Gastroesophageal sphincter (tissue), 3 donors: ENCODE measurements around the gene PLAU.

Source experiments
- POLR2A ChIP-seq, 2 donors: fragments of 450-650 bp; IDR thresholded peaks; one replicate each; pipeline ENCODE4 v1.6.1; 2017; ENCODE audit warnings: antibody characterized with exemption in 2 of 2, mild to moderate bottlenecking in 2 of 2, moderate library complexity in 1 of 2
- TF ChIP-seq, protein P1 (sequence below), 4 experiments: fragments of 200-600 bp in 2 of 4; fragments of 450-650 bp in 2 of 4; sonication (generic) in 1 of 4; IDR thresholded peaks; one replicate each; pipeline ENCODE4 v1.5.1; 2017 to 2019; ENCODE audit warnings: antibody characterized with exemption in 4 of 4, mild to moderate bottlenecking in 2 of 4, moderate library complexity in 2 of 4

DNA sequence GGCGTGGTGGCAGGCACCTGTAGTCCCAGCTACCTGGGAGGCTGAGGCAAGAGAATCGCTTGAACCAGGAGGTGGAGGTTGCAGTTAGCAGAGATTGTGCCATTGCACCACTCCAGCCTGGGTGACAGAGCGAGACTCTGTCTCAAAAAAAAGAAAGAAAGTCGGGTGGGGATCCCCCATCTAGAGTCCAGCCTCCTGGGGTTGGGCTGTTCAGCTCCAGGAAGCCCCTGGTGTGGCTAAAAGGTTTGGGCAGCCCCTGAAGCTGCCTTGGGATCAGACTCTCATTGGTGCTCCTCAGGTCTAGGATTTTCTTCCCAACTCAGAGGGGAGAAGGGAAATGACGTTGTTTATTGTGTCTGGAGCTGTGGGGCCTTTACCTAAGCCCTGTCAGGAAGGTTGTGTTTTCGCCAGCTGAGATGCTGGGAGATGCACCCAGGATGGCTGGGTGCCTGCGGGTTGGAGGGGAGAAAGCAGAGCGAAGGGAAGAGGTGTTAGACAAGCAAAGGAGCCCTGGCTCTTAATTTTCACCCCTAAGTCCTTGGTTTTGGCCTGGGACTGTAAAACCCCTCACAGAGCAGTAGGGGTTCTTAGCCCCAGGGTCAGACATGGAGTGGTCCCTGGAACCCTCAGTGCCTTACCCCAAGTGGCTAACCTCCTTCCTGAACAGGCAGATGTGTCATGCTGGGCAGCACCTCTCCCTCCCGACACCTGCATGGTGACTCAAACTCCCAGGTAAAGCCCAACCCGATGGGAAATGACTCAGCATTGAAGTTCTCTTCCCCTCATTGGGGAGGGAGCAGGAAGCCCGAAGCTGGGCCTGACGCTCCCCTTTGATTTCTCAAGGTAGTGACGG is 21.1 kb downstream of the PLAU start:
- no peak for TF ChIP-seq POLR2A (IDR thresholded peaks at IDR 0.05)
- TF ChIP-seq, protein P1, sequence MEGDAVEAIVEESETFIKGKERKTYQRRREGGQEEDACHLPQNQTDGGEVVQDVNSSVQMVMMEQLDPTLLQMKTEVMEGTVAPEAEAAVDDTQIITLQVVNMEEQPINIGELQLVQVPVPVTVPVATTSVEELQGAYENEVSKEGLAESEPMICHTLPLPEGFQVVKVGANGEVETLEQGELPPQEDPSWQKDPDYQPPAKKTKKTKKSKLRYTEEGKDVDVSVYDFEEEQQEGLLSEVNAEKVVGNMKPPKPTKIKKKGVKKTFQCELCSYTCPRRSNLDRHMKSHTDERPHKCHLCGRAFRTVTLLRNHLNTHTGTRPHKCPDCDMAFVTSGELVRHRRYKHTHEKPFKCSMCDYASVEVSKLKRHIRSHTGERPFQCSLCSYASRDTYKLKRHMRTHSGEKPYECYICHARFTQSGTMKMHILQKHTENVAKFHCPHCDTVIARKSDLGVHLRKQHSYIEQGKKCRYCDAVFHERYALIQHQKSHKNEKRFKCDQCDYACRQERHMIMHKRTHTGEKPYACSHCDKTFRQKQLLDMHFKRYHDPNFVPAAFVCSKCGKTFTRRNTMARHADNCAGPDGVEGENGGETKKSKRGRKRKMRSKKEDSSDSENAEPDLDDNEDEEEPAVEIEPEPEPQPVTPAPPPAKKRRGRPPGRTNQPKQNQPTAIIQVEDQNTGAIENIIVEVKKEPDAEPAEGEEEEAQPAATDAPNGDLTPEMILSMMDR (IDR thresholded peaks at IDR 0.05): no peak
